ENCODE results near the gene NUP188. TPM values are rescaled to one million over a fixed set of nuclear protein-coding genes. Genes with fewer than 3 reads are reported as not detected.

The NUP188 gene
- total RNA-seq: 24.4 and 28.1 TPM in 2 replicates
- 28.1 and 31.2 TPM in 2 replicates for polyA plus RNA-seq

GRCh38 chr9:128947527-128948301 is at the start of gene NUP188, which contains the start of gene DOLK:
NUP188 (plus strand) TSS chr9:128947699; CDS start chr9:128947720, 21 bp downstream.
DOLK (minus strand) TSS chr9:128947603; CDS start chr9:128947303, 300 bp downstream.
- no peak for TF ChIP-seq CTCF (IDR thresholded peaks at IDR 0.05; ENCODE audit: poor library complexity)
- TF ChIP-seq EZH2phosphoT487 (IDR thresholded peaks at IDR 0.05; ENCODE audit: low read depth, severe bottlenecking, unreplicated experiment): no peak
- no peak for TF ChIP-seq EZH2 (IDR thresholded peaks at IDR 0.05; ENCODE audit: borderline replicate concordance)
- H3K9me3 ChIP-seq (ENCODE audit: low read depth): no peaks in the 10 kb centered on the region
- peak; percentile 97 for DNase-seq (ENCODE audit: low spot score)
- H3K4me2 ChIP-seq: peak within 1 kb of the TSS; percentile 86
- no peaks in the 10 kb centered on the region for H3K36me3 ChIP-seq (replicated peaks; ENCODE audit: insufficient read depth, low read depth)
- WGBS (ENCODE audit: low lambda C conversion rate, missing lambda C conversion rate): 2% methylated on average over 65 of the region's 86 CpGs
- H3K27ac ChIP-seq: peak within 1 kb of the TSS; percentile 91
- H2AFZ ChIP-seq: peak within 1 kb of the TSS; percentile 86
- peaks cover 22% of the 10 kb centered on the region for H3K4me1 ChIP-seq (ENCODE audit: insufficient read depth)
- H3K9me2 ChIP-seq (replicated peaks; ENCODE audit: insufficient read depth): no peaks in the 10 kb centered on the region
- no peaks in the 10 kb centered on the region for H3K27me3 ChIP-seq
- H4K20me1 ChIP-seq (ENCODE audit: insufficient read depth, poor library complexity, severe bottlenecking): no peaks in the 10 kb centered on the region
- peak within 1 kb of the TSS; percentile 74 for H3K4me3 ChIP-seq
- H3K79me2 ChIP-seq: peaks cover 44% of the 10 kb centered on the region

- no peak for DNase-seq (ENCODE audit: low spot score)
- 96% methylated on average over 5 of the region's 5 CpGs for WGBS (ENCODE audit: low lambda C conversion rate, missing lambda C conversion rate)
- H3K27ac ChIP-seq: no peak overlapping the region
- no peaks in the 10 kb centered on the region for H4K20me1 ChIP-seq (ENCODE audit: insufficient read depth, poor library complexity, severe bottlenecking)
- no peak for TF ChIP-seq CTCF (IDR thresholded peaks at IDR 0.05; ENCODE audit: poor library complexity)
- no peak for TF ChIP-seq EZH2phosphoT487 (IDR thresholded peaks at IDR 0.05; ENCODE audit: low read depth, severe bottlenecking, unreplicated experiment)
- TF ChIP-seq EZH2 (IDR thresholded peaks at IDR 0.05; ENCODE audit: borderline replicate concordance): no peak
- H2AFZ ChIP-seq: no peak overlapping the region
- no peaks in the 10 kb centered on the region for H3K9me3 ChIP-seq (ENCODE audit: low read depth)
- peaks cover under 1% of the 10 kb centered on the region for H3K4me1 ChIP-seq (ENCODE audit: insufficient read depth)
- H3K79me2 ChIP-seq: peaks cover 26% of the 10 kb centered on the region
- no peaks in the 10 kb centered on the region for H3K36me3 ChIP-seq (replicated peaks; ENCODE audit: insufficient read depth, low read depth)
- H3K4me3 ChIP-seq: no peak overlapping the region
- no peaks in the 10 kb centered on the region for H3K9me2 ChIP-seq (replicated peaks; ENCODE audit: insufficient read depth)
- H3K27me3 ChIP-seq: no peaks in the 10 kb centered on the region
- no peak overlapping the region for H3K4me2 ChIP-seq
Observed at GRCh38 chr9:128898382-128898781, 49.1 kb upstream of the NUP188 start.

- H3K79me2 ChIP-seq: peaks cover 26% of the 10 kb centered on the region
- H3K9me2 ChIP-seq (replicated peaks; ENCODE audit: insufficient read depth): no peaks in the 10 kb centered on the region
- H3K36me3 ChIP-seq (replicated peaks; ENCODE audit: insufficient read depth, low read depth): no peaks in the 10 kb centered on the region
- no peaks in the 10 kb centered on the region for H3K27me3 ChIP-seq
- no peaks in the 10 kb centered on the region for H3K9me3 ChIP-seq (ENCODE audit: low read depth)
- no peak overlapping the region for H3K27ac ChIP-seq
- 94% methylated on average over 18 of the region's 18 CpGs for WGBS (ENCODE audit: low lambda C conversion rate, missing lambda C conversion rate)
- no peaks in the 10 kb centered on the region for H3K4me1 ChIP-seq (ENCODE audit: insufficient read depth)
- no peak overlapping the region for H3K4me3 ChIP-seq
- H4K20me1 ChIP-seq (ENCODE audit: insufficient read depth, poor library complexity, severe bottlenecking): no peaks in the 10 kb centered on the region
- DNase-seq (ENCODE audit: low spot score): no peak
- TF ChIP-seq EZH2phosphoT487 (IDR thresholded peaks at IDR 0.05; ENCODE audit: low read depth, severe bottlenecking, unreplicated experiment) (no peak), EZH2 (IDR thresholded peaks at IDR 0.05; ENCODE audit: borderline replicate concordance) (no peak), CTCF (IDR thresholded peaks at IDR 0.05; ENCODE audit: poor library complexity) (no peak)
- no peak overlapping the region for H2AFZ ChIP-seq
- no peak overlapping the region for H3K4me2 ChIP-seq
Observed at GRCh38 chr9:128898845-128899565, 48.5 kb upstream of the NUP188 start.

Measured in hepatocyte (in vitro differentiated cells).